ENCODE measurements around the gene SLC52A1.
"Not testable (repeated sequence)": the region's sequence is repeated elsewhere in the genome, so short reads cannot be mapped to it uniquely, and the experiment has no call there.

Gene SLC52A1

GRCh38 chr17:5030168-5030567 is 5.1 kb downstream of the SLC52A1 start:
- DNase-seq = not testable (repeated sequence)

GRCh38 chr17:5027916-5028315 is 7.3 kb downstream of the SLC52A1 start:
- DNase-seq = no peak

GRCh38 chr17:5027299-5027698 is 7.9 kb downstream of the SLC52A1 start:
- DNase-seq = no peak

GRCh38 chr17:5024604-5025003 is 10.6 kb downstream of the SLC52A1 start:
- DNase-seq = no peak

DNA sequence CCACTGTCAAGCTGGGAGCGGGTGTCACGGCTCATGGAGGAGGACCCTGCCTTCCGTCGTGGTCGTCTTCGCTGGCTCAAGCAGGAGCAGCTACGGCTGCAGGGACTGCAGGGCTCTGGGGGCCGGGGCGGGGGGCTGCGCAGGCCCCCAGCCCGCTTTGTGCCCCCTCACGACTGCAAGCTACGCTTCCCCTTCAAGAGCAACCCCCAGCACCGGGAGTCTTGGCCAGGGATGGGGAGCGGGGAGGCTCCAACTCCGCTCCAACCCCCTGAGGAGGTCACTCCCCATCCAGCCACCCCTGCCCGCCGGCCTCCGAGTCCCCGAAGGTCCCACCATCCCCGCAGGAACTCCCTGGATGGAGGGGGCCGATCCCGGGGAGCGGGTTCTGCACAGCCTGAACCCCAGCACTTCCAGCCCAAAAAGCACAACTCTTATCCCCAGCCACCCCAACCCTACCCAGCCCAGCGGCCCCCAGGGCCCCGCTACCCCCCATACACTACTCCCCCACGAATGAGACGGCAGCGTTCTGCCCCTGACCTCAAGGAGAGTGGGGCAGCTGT is 11.6 kb downstream of the SLC52A1 start:
- no peak for DNase-seq

DNA sequence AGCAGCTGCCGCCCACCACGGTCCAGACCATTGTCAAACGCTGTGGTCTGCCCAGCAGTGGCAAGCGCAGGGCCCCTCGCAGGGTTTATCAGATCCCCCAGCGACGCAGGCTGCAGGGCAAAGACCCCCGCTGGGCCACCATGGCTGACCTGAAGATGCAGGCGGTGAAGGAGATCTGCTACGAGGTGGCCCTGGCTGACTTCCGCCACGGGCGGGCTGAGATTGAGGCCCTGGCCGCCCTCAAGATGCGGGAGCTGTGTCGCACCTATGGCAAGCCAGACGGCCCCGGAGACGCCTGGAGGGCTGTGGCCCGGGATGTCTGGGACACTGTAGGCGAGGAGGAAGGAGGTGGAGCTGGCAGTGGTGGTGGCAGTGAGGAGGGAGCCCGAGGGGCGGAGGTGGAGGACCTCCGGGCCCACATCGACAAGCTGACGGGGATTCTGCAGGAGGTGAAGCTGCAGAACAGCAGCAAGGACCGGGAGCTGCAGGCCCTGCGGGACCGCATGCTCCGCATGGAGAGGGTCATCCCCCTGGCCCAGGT is 13.0 kb downstream of the SLC52A1 start:
- DNase-seq = no peak

GRCh38 chr17:5020502-5021023 is 14.7 kb downstream of the SLC52A1 start:
- no peak for DNase-seq

DNA sequence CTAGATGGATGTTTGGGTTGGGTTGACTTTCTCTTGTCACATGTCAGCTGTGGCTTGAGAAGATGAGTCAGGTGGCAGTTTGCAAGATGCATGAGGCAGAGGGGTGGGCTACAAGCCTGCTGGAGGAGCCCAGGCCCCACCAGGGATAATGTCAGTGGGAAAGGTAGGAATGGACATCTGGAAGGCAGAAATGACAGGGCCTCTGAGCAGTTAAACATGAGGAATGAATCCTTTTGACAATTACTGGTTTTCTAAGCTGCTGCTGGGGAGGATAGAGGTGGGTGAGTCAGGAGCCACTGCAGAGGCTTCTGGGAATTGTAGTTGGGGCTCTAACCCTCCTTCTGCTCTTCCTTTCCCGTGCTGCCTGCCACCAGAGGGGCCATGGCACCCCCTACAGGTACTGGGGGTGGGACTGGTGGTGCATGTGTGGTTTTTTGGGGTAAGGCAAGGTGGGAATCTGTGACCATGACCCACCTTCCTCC is 15.7 kb downstream of the SLC52A1 start:
- no peak for DNase-seq

DNA sequence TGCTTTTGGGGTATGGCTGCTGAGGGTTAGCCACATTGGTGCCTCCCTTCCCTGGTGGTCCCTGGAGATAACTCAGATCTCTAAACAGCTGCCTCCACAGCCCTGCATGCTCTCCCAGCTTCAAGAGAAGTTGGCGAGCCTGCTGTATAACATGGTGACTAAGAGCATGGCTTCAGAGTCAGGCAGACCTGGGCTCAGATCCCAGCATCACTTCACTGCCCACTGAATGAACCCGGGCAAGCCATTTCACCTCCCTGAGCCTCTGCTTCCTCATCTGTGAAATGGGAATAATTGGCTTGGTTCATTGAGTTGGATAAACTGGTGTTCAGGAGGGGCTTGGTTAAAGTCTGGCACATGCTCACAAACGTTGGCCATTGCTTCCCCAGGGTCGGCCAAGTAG is 20.9 kb downstream of the SLC52A1 start:
- no peak for DNase-seq

- DNase-seq = no peak
These were observed 23.3 kb downstream of the SLC52A1 start for GRCh38 chr17:5011928-5012327.

DNA sequence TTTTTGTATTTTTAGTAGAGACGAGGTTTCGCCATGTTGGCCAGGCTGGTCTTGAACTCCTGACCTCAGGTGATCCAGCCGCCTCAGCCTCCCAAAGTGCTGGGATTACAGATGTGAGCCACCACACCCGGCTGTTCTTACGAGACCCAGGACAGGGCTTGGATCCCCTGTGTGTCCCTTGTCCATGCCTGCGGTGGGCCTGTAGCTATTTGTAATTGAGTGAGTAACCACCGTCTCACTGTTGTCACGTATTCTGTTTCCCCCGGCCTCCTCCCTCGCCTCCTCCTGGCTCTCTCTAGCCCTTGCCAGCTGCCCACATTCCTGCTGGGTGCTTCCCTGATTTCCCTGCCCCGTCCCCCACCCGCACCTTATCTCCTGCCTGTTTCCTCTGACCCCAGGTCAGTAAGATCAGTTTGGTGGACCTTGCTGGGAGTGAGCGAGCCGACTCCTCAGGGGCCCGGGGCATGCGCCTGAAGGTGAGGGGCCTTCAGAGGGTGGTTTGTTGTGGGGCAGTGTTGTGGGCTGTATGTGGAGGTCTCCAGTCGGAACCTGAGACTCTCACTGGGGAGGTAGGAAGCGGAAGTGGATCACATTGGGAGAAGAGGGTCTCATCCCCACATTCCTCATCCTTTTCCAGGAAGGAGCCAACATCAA is 31.9 kb downstream of the SLC52A1 start:
- no peak for DNase-seq

DNA sequence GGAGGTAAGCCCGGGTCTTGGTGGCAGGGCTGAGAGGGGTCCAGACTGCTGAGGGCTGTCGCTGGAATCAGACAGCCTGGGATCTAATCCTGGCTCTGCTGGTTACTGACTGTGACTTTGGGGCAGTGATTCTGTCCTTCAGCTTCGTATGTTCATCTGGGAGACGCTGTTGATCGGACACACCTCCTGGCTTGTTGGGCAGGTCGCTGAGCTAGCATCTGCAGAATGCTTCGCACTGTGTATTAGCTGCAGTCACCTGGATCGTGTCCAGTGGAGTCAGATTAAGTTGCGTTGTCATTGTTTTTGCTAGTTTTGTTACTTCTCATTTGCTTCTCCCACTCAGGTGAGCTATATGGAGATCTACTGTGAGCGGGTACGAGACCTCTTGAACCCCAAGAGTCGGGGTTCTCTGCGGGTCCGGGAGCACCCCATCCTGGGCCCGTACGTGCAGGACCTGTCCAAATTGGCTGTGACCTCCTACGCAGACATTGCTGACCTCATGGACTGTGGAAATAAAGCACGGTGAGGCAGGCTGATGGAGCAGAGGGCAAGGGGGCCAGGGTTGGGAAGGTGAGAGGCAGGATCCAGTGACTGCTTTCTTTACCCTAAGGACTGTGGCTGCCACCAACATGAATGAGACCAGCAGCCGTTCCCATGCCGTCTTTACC is 33.0 kb downstream of the SLC52A1 start:
- no peak for DNase-seq

DNA sequence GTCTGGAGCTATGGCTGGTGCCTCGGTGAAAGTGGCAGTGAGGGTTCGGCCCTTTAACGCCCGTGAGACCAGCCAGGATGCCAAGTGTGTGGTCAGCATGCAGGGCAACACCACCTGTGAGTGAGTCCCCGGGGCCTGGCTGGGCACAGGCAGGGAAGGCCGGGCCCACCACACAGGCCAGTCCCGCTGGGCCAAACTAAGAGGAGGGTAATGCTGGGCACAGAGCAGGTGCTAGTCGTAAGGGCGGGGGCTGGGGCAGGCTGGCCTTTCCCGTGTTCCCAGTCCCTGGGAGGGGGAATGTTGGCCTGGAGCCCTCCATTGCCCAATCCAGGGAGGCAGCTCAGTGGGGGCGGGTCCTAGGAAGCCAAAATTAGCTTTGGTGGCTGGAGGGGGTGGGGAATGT is 35.0 kb downstream of the SLC52A1 start:
- DNase-seq = no peak

DNA sequence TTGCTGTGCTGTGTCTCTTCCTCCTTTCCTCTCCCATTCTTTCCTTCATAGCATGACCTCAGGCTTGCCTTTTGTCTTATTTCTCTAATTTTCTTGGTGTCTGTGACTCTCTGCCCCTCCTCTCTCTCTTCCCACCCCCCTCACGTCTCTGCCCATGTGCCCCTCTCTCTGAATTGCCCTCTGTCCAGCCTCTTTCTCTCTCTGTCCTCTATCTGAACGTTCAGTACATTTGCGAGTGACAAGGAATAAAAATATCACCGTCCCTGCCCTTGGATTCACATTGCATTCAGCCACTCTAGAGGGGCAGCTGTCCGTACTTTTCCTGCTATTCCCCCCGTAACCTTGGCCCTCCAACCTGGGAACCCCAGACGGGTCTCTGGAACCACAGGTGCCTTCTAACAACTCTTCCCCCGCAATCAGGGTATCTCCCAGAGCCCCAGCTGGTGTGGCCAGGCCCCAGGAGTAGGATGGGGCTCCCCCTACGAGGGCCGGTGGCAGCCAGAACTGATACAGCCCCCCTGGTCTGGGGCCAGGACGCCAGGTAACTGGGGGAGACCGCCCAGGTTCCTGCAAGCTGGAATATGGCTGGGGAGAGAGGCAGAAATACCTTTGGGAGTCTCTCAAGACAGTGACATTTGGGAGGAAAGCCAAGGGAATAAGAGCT is 35.7 kb downstream of the SLC52A1 start:
- DNase-seq = no peak

- no peak for DNase-seq
These were observed 36.3 kb downstream of the SLC52A1 start for GRCh38 chr17:4998732-4999429.

- DNase-seq = no peak
These were observed 37.0 kb downstream of the SLC52A1 start for GRCh38 chr17:4998027-4998731.

GRCh38 chr17:4997302-4998026 is 37.8 kb downstream of the SLC52A1 start, which contains the start of the genes INCA1 and KIF1C:
TSS of gene INCA1 (minus strand) at chr17:4997522. CDS start at chr17:4994437, 3,085 bp downstream.
TSS of gene KIF1C (plus strand) at chr17:4997950. CDS start at chr17:5000247, 2,297 bp downstream.
- DNase-seq = peak; percentile 85

DNA sequence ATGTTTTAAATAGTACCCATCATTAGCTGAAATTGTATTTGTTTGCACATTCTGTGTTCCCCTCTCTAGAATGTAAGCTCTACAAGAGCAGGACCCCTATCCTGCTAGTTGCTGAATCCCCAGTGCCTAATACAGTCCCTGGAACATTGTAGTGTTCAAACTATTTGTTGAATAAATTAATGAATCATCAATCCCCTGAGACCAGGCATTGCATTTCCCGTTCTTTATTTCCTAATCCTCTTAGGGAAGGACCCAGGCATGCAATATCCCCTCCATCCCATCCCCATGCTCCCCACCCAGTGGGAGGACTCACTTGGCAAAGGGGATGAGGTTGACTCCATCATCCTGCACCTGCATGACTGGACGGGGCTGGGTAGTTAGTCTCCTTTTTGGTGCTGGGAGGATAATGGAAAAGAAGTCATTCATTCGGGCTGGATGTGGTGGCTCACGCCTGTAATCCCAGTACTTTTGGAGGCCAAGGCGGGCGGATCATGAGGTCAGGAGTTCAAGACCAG is 41.1 kb downstream of the SLC52A1 start:
- DNase-seq = no peak

- no peak for DNase-seq
These were observed 47.3 kb downstream of the SLC52A1 start for GRCh38 chr17:4987767-4988567.
